ENCODE results near the gene RELN.

- TF ChIP-seq CTCF (IDR thresholded peaks at IDR 0.05) (no peak), POLR2A (IDR thresholded peaks at IDR 0.05) (no peak), POLR2AphosphoS5 (IDR thresholded peaks at IDR 0.05) (no peak)
Observed at GRCh38 chr7:103445228-103446048, 544.0 kb downstream of the RELN start.
